ENCODE measurements around the gene OSBPL10. TPM values are rescaled to one million over a fixed set of nuclear protein-coding genes. Genes with fewer than 3 reads are reported as not detected.

OSBPL10 gene
- total RNA-seq, 2 experiments from 2014 or later: 65.7 to 170 TPM

DNA sequence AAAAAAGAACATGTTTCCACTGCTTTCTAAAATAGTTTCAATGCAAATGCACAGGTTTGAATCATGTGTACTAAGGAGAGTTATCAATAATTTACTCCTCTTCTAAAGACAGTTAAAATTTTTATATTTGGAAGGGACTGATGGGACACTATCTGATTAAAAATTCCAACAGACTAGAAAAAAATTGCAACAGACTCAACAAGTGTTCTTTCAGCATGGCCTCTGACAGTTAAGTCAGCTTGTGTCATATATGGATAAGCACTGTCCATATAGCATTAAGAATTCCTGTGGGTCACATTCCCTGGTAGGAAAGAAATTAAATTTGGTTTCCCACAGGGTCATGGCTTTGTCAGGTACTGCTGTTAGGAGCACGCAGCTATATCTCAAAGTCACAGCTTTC is 96.8 kb downstream of the OSBPL10 start:
- intact Hi-C loops (cut with micrococcal nuclease; ENCODE audit: unreplicated experiment): no loop called here
- Histone ChIP-seq H3K36me3 (ENCODE audit: insufficient read depth, low read length) (peaks cover 39% of the 10 kb centered on the region), H2AFZ (ENCODE audit: low read length) (no peak overlapping the region), H3K9me3 (ENCODE audit: low read length) (peaks cover 9% of the 10 kb centered on the region; the same call in 1 of the 2 replicates), H3K4me3 (ENCODE audit: low read depth, low read length, poor library complexity, severe bottlenecking) (peak overlapping the region; percentile 7), H3K27ac (ENCODE audit: low read depth, low read length, poor library complexity, severe bottlenecking) (peak overlapping the region; percentile 90), H3K4me2 (ENCODE audit: low read length) (peak overlapping the region; percentile 55), H4K20me1 (ENCODE audit: insufficient read depth, low read length) (no peaks in the 10 kb centered on the region), H3K79me2 (ENCODE audit: insufficient read depth, low read depth, low read length) (peaks cover 98% of the 10 kb centered on the region), H3K9me2 (ENCODE audit: insufficient read depth, low read length) (no peaks in the 10 kb centered on the region), H3K4me1 (ENCODE audit: insufficient read depth, low read length, poor library complexity, severe bottlenecking) (peaks cover 86% of the 10 kb centered on the region)
- POLR2A ChIA-PET: interaction anchor here (0.7 to 4.6 kb wide), 6 partner anchors 11 to 75 kb away, joined by 3 to 14 read pairs (median 4); no protein-coding TSS in a partner anchor
- TF ChIP-seq EZH2phosphoT487 (IDR thresholded peaks at IDR 0.05; ENCODE audit: borderline replicate concordance, low read depth, low read length): no peak
- TF ChIP-seq, protein P1, sequence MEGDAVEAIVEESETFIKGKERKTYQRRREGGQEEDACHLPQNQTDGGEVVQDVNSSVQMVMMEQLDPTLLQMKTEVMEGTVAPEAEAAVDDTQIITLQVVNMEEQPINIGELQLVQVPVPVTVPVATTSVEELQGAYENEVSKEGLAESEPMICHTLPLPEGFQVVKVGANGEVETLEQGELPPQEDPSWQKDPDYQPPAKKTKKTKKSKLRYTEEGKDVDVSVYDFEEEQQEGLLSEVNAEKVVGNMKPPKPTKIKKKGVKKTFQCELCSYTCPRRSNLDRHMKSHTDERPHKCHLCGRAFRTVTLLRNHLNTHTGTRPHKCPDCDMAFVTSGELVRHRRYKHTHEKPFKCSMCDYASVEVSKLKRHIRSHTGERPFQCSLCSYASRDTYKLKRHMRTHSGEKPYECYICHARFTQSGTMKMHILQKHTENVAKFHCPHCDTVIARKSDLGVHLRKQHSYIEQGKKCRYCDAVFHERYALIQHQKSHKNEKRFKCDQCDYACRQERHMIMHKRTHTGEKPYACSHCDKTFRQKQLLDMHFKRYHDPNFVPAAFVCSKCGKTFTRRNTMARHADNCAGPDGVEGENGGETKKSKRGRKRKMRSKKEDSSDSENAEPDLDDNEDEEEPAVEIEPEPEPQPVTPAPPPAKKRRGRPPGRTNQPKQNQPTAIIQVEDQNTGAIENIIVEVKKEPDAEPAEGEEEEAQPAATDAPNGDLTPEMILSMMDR (conservative IDR thresholded peaks at IDR 0.05; ENCODE audit: low read length): no peak
- CTCF ChIA-PET (ENCODE audit: unreplicated experiment): no interaction called here
- no peak for DNase-seq (ENCODE audit: low spot score)
- BruUV-seq (replicated peaks): no TSS peak

DNA sequence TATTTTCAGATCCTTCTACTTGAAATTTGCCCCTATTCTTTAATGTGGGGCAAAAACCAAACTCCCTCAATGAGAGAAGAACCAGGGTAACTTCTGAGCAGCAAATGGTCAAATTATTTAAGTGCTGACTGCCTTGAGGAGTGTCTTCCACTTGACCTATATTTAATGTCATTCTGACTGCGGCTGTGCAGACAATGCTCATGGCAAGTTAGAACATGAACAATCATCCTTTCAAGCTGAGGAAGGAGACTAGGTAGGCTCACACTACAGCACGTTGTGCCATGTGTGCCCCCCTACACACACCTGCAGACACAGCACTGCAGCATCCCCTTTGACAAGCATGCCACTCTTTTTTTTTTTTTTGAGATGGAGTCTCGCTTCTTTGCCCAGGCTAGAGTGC is 98.2 kb downstream of the OSBPL10 start:
- ChIA-PET CTCF (ENCODE audit: unreplicated experiment) (interaction anchor here (0.6 kb wide), 1 partner anchor 13 kb away, joined by 3 read pairs; no protein-coding TSS in a partner anchor), POLR2A (interaction anchor here (0.5 to 4.6 kb wide), 15 partner anchors 10 to 127 kb away, joined by 3 to 14 read pairs (median 4); partner anchors contain the start of gene OSBPL10)
- Histone ChIP-seq H3K36me3 (ENCODE audit: insufficient read depth, low read length) (peaks cover 43% of the 10 kb centered on the region), H3K9me3 (ENCODE audit: low read length) (peaks cover 3% of the 10 kb centered on the region; the same call in 1 of the 2 replicates), H4K20me1 (ENCODE audit: insufficient read depth, low read length) (no peaks in the 10 kb centered on the region), H3K27ac (ENCODE audit: low read depth, low read length, poor library complexity, severe bottlenecking) (peak overlapping the region; percentile 90), H3K9me2 (ENCODE audit: insufficient read depth, low read length) (no peaks in the 10 kb centered on the region), H3K4me3 (ENCODE audit: low read depth, low read length, poor library complexity, severe bottlenecking) (no peak overlapping the region), H2AFZ (ENCODE audit: low read length) (no peak overlapping the region), H3K4me1 (ENCODE audit: insufficient read depth, low read length, poor library complexity, severe bottlenecking) (peaks cover 99% of the 10 kb centered on the region), H3K79me2 (ENCODE audit: insufficient read depth, low read depth, low read length) (peaks cover 99% of the 10 kb centered on the region), H3K4me2 (ENCODE audit: low read length) (peak overlapping the region; percentile 55)
- peak; percentile 41 for DNase-seq (ENCODE audit: low spot score)
- TF ChIP-seq, protein P1 (conservative IDR thresholded peaks at IDR 0.05; ENCODE audit: low read length): no peak
- no peak for TF ChIP-seq EZH2phosphoT487 (IDR thresholded peaks at IDR 0.05; ENCODE audit: borderline replicate concordance, low read depth, low read length)
- intact Hi-C loops (cut with micrococcal nuclease; ENCODE audit: unreplicated experiment): no loop called here
- BruUV-seq (replicated peaks): no TSS peak

DNA sequence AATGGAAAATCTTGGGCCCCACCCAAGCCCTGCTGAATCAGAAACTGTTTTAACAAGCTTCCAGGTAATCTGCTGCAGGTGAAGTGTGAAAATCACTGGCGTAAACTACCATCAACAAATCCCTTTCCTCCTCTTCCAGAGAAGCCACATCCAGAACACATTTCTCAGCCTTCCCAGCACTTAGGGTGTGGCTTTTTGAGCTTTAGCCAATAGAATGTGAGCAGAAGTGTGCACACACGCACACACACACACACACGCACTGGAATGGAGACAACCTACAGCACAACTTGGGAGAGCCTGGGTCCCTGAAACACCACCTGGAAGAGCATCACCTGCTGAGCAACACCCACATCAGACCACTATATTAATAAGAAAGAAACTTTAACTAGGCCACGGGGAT is 98.6 kb downstream of the OSBPL10 start:
- intact Hi-C loops (cut with micrococcal nuclease; ENCODE audit: unreplicated experiment): no loop called here
- no peak overlapping the region for H3K4me3 ChIP-seq (ENCODE audit: low read depth, low read length, poor library complexity, severe bottlenecking)
- no peaks in the 10 kb centered on the region for H3K9me3 ChIP-seq (ENCODE audit: low read length)
- H3K79me2 ChIP-seq (ENCODE audit: insufficient read depth, low read depth, low read length): peaks cover 99% of the 10 kb centered on the region
- no peak for TF ChIP-seq EZH2phosphoT487 (IDR thresholded peaks at IDR 0.05; ENCODE audit: borderline replicate concordance, low read depth, low read length)
- TF ChIP-seq, protein P1 (conservative IDR thresholded peaks at IDR 0.05; ENCODE audit: low read length): no peak
- no peak for DNase-seq (ENCODE audit: low spot score)
- ChIA-PET CTCF (ENCODE audit: unreplicated experiment) (no interaction called here), POLR2A (interaction anchor here (0.5 to 4.6 kb wide), 13 partner anchors 10 to 100 kb away, joined by 3 to 14 read pairs (median 4); no protein-coding TSS in a partner anchor)
- no peak overlapping the region for H2AFZ ChIP-seq (ENCODE audit: low read length)
- H3K27ac ChIP-seq (ENCODE audit: low read depth, low read length, poor library complexity, severe bottlenecking): peak overlapping the region; percentile 90
- peaks cover 43% of the 10 kb centered on the region for H3K36me3 ChIP-seq (ENCODE audit: insufficient read depth, low read length)
- H3K4me1 ChIP-seq (ENCODE audit: insufficient read depth, low read length, poor library complexity, severe bottlenecking): peaks cover 100% of the 10 kb centered on the region
- H4K20me1 ChIP-seq (ENCODE audit: insufficient read depth, low read length): no peaks in the 10 kb centered on the region
- peak overlapping the region; percentile 55 for H3K4me2 ChIP-seq (ENCODE audit: low read length)
- no peaks in the 10 kb centered on the region for H3K9me2 ChIP-seq (ENCODE audit: insufficient read depth, low read length)
- BruUV-seq (replicated peaks): no TSS peak
